Stimulated activated CD4-positive, alpha-beta T cell treated with anti-CD3 and anti-CD28 coated beads, Interleukin-12 subunit alpha, Interleukin-12 subunit beta, amount 100 ng/mL, for 48 hours (primary cell): Measurements from ENCODE around the gene GNL3L.
"Not testable (repeated sequence)": the region's sequence is repeated elsewhere in the genome, so short reads cannot be mapped to it uniquely, and the experiment has no call there.

Source experiments
- DNase-seq, 3 donors: peaks; one replicate each; pipeline ENCODE4 v3.0.0-alpha.2; 2020; ENCODE audit warnings: low read depth in 2 of 3, low spot score in 1 of 3

Gene GNL3L

GRCh38 chrX:54529552-54530356 is at the start of gene GNL3L:
Gene GNL3L, plus strand, starts transcription at chrX:54530219. Its CDS starts 2,348 bp downstream, at chrX:54532567.
- DNase-seq = peak; percentile 63 to 73 (median 73)

- DNase-seq = no peak
Observed at GRCh38 chrX:54482839-54483593, 47.0 kb upstream of the GNL3L start.

GRCh38 chrX:54483946-54484345 is 46.1 kb upstream of the GNL3L start:
- no peak for DNase-seq

- DNase-seq = no peak
Observed at GRCh38 chrX:54484666-54485065, 45.4 kb upstream of the GNL3L start.

GRCh38 chrX:54489819-54490218 is 40.2 kb upstream of the GNL3L start:
- DNase-seq = not testable (repeated sequence)

- no peak for DNase-seq
Observed at GRCh38 chrX:54492340-54492739, 37.7 kb upstream of the GNL3L start.

GRCh38 chrX:54494166-54494988 is 35.6 kb upstream of the GNL3L start:
- no peak for DNase-seq

- DNase-seq = no peak
Observed at GRCh38 chrX:54494989-54495813, 34.8 kb upstream of the GNL3L start.

GRCh38 chrX:54495814-54496516 is 34.1 kb upstream of the GNL3L start, which contains the start of gene FGD1:
Gene FGD1, minus strand, starts transcription at chrX:54496234. Its CDS starts 802 bp downstream, at chrX:54495432.
- peak in 2 of 3 donors; percentile 23 to 35 for DNase-seq

- no peak for DNase-seq
Observed at GRCh38 chrX:54496517-54496852, 33.5 kb upstream of the GNL3L start.

GRCh38 chrX:54496936-54497335 is 33.1 kb upstream of the GNL3L start:
- DNase-seq = no peak

- no peak for DNase-seq
Observed at GRCh38 chrX:54509400-54509799, 20.6 kb upstream of the GNL3L start.

- DNase-seq = no peak
Observed at GRCh38 chrX:54529151-54529550, 868 bp upstream of the GNL3L start.

GRCh38 chrX:54530357-54530900 is 410 bp downstream of the GNL3L start:
- no peak for DNase-seq

- DNase-seq = no peak
Observed at GRCh38 chrX:54534271-54534670, 4.3 kb downstream of the GNL3L start.

- no peak for DNase-seq
Observed at GRCh38 chrX:54540289-54540688, 10.3 kb downstream of the GNL3L start.

- DNase-seq = not testable (repeated sequence)
Observed at GRCh38 chrX:54542239-54542638, 12.2 kb downstream of the GNL3L start.

GRCh38 chrX:54550821-54551220 is 20.8 kb downstream of the GNL3L start:
- DNase-seq = no peak

- no peak for DNase-seq
Observed at GRCh38 chrX:54551801-54552200, 21.8 kb downstream of the GNL3L start.

- not testable (repeated sequence) for DNase-seq
Observed at GRCh38 chrX:54555006-54555405, 25.0 kb downstream of the GNL3L start.
